GM21529 (cell line): ENCODE data around the gene LOXL1.

Experiments
- ATAC-seq: cut with Tn5 transposase; IDR thresholded peaks from one replicate; pipeline ENCODE4 v1.9.1; 2021; ENCODE audit not compliant: unreplicated experiment

Gene LOXL1

GRCh38 chr15:73990250-73991005 is 64.2 kb downstream of the LOXL1 start:
- no peak for ATAC-seq

GRCh38 chr15:73991260-73991659 is 65.0 kb downstream of the LOXL1 start:
- no peak for ATAC-seq

GRCh38 chr15:73991726-73992593 is 65.7 kb downstream of the LOXL1 start, which contains the start of gene STOML1:
Gene STOML1, minus strand, starts transcription at chr15:73992295. Its CDS starts 72 bp downstream, at chr15:73992223.
- ATAC-seq: peak; percentile 63

GRCh38 chr15:73992594-73992898 is 66.3 kb downstream of the LOXL1 start:
- ATAC-seq: no peak

- ATAC-seq: no peak
Measured at GRCh38 chr15:73993211-73993994, 67.1 kb downstream of the LOXL1 start.

- ATAC-seq: peak; percentile 78
Measured at GRCh38 chr15:73994413-73994883, 68.2 kb downstream of the LOXL1 start, which contains the start of gene PML. Gene PML, plus strand, starts transcription at chr15:73994716. Its CDS starts 97 bp downstream, at chr15:73994813.

- no peak for ATAC-seq
Measured at GRCh38 chr15:73994912-73995622, 68.8 kb downstream of the LOXL1 start.

- ATAC-seq: no peak
Measured at GRCh38 chr15:73996267-73996666, 70.0 kb downstream of the LOXL1 start.

GRCh38 chr15:73996939-73997338 is 70.7 kb downstream of the LOXL1 start:
- ATAC-seq: no peak

GRCh38 chr15:73997986-73998385 is 71.7 kb downstream of the LOXL1 start:
- ATAC-seq: no peak
